ENCODE data around the gene TXNDC2. TPM values are rescaled to one million over a fixed set of nuclear protein-coding genes. Genes with fewer than 3 reads are reported as not detected.

Gene TXNDC2
- total and polyA plus RNA-seq, 2 of the 4 experiments (the other 2 are of a cell fraction): 0.18 TPM; not detected in 1

- peaks cover 3 to 10% of the 10 kb centered on the region in 2 experiments; a peak in 2 of 4 replicates for H3K79me1 ChIP-seq (ENCODE audit: low read depth in 1 of 2, low read length in 2 of 2)
- no peak overlapping the region for H3K14ac ChIP-seq (replicated peaks; ENCODE audit: low read depth, low read length)
- POLR2A ChIA-PET (ENCODE audit: unreplicated experiment): no interaction called here
- H2BK20ac ChIP-seq (ENCODE audit: low read depth, low read length): no peak overlapping the region
- H2AK9ac ChIP-seq (replicated peaks; ENCODE audit: low read depth, low read length, poor library complexity): no peak overlapping the region
- no peak overlapping the region for H3K4ac ChIP-seq (ENCODE audit: low read depth, low read length)
- H2BK120ac ChIP-seq (ENCODE audit: low read depth, low read length): no peak overlapping the region
- H3K9me1 ChIP-seq (ENCODE audit: insufficient read depth, low read length): peaks cover 15% of the 10 kb centered on the region; the same call in 1 of the 2 replicates
- no peak overlapping the region for H2BK5ac ChIP-seq (ENCODE audit: low read depth, low read length, poor library complexity, severe bottlenecking)
- H3K18ac ChIP-seq (ENCODE audit: low read depth, low read length): no peak overlapping the region
- H3K4me2 ChIP-seq (ENCODE audit: low read depth, low read length): no peak overlapping the region
- DNase-seq (no peak), ATAC-seq (ENCODE audit: low read depth) (no peak)
- H2BK15ac ChIP-seq (ENCODE audit: low read depth, low read length): no peak overlapping the region
- TF ChIP-seq NFE2L2 (IDR thresholded peaks at IDR 0.05; ENCODE audit: low read depth, low read length) (no peak), FOS (IDR thresholded peaks at IDR 0.05; ENCODE audit: low read depth, low read length) (no peak), CHD1 (IDR thresholded peaks at IDR 0.05; ENCODE audit: low read depth, low read length) (no peak), USF2 (IDR thresholded peaks at IDR 0.05; ENCODE audit: low read depth, low read length) (no peak), RCOR1 (IDR thresholded peaks at IDR 0.05; ENCODE audit: insufficient replicate concordance, low read length) (no peak)
- no peaks in the 10 kb centered on the region for H3K9me3 ChIP-seq (ENCODE audit: control insufficient read depth, insufficient read depth, low read length)
- no peaks in the 10 kb centered on the region for H4K20me1 ChIP-seq (ENCODE audit: insufficient read depth, low read length)
- no peaks in the 10 kb centered on the region for H3K27me3 ChIP-seq (ENCODE audit: control insufficient read depth, insufficient read depth, low read length)
- H4K5ac ChIP-seq (ENCODE audit: low read depth, low read length): no peak overlapping the region
- H2AFZ ChIP-seq (replicated peaks; ENCODE audit: low read length, poor library complexity): no peak overlapping the region
- H3K27ac ChIP-seq (ENCODE audit: insufficient read depth, low read length): no peak overlapping the region
- H3K4me3 ChIP-seq (ENCODE audit: insufficient read depth, low read depth, low read length): no peak overlapping the region
- H4K8ac ChIP-seq (ENCODE audit: low read depth in 2 of 2, low read length in 2 of 2): no peak overlapping the region
- intact Hi-C loops (cut with micrococcal nuclease) (no loop called here), in situ Hi-C loops (cut with MboI; ENCODE audit: low sequenced_read_pairs) (no loop called here), dilution Hi-C loops (cut with HindIII; ENCODE audit: low sequenced_read_pairs, unreplicated experiment) (no loop called here)
- H3K36me3 ChIP-seq (ENCODE audit: control insufficient read depth, insufficient read depth, low read length): no peaks in the 10 kb centered on the region
- CTCF ChIA-PET: no interaction called here
- WGBS, 2 experiments (ENCODE audit: extremely low coverage in 2 of 2, insufficient read length in 1 of 2): no CpG with 5 or more reads among the region's 3 CpGs
- H4K91ac ChIP-seq (ENCODE audit: insufficient read depth, low read depth, low read length): no peak overlapping the region
- no peak overlapping the region for H3K9ac ChIP-seq (ENCODE audit: low read depth, low read length)
- H3K4me1 ChIP-seq (ENCODE audit: control insufficient read depth, insufficient read depth, low read length): peaks cover 4% of the 10 kb centered on the region
- no peak overlapping the region for H3K56ac ChIP-seq (ENCODE audit: extremely low read depth, insufficient read depth, low read length)
- no TSS peak for BruUV-seq (replicated peaks)
- H2AK5ac ChIP-seq (ENCODE audit: low read depth, low read length): no peak overlapping the region
- no peak overlapping the region for H3K23ac ChIP-seq (ENCODE audit: low read depth, low read length)
These were observed 40.5 kb upstream of the TXNDC2 start for GRCh38 chr18:9845256-9845655.
